Medulla oblongata (tissue), 1 donor: ENCODE results near the gene ZFYVE16.
"Not testable (repeated sequence)": the region's sequence is repeated elsewhere in the genome, so short reads cannot be mapped to it uniquely, and the experiment has no call there.

Experiments
- DNase-seq: peaks from one replicate; pipeline ENCODE4 v3.0.0-alpha.2; 2015; ENCODE audit errors: extremely low spot score

Gene ZFYVE16

GRCh38 chr5:80409367-80409966, 1.6 kb downstream of the ZFYVE16 start:
- peak; percentile 55 for DNase-seq

- no peak for DNase-seq
These were observed 3.8 kb downstream of the ZFYVE16 start for GRCh38 chr5:80411589-80412219.

GRCh38 chr5:80414113-80414512, 6.2 kb downstream of the ZFYVE16 start:
- no peak for DNase-seq

- DNase-seq, result no peak
These were observed 10.1 kb downstream of the ZFYVE16 start for GRCh38 chr5:80417973-80418372.

- not testable (repeated sequence) for DNase-seq
These were observed 16.5 kb downstream of the ZFYVE16 start for GRCh38 chr5:80424365-80424764.

- no peak for DNase-seq
These were observed 27.6 kb downstream of the ZFYVE16 start for GRCh38 chr5:80435476-80435875.

GRCh38 chr5:80437326-80437725, 29.5 kb downstream of the ZFYVE16 start:
- no peak for DNase-seq

GRCh38 chr5:80438739-80439138, 30.9 kb downstream of the ZFYVE16 start:
- DNase-seq, result no peak

GRCh38 chr5:80439213-80439612, 31.3 kb downstream of the ZFYVE16 start:
- DNase-seq, result no peak

- DNase-seq, result no peak
These were observed 34.9 kb downstream of the ZFYVE16 start for GRCh38 chr5:80442742-80443141.

- no peak for DNase-seq
These were observed 45.5 kb downstream of the ZFYVE16 start for GRCh38 chr5:80453366-80453765.

GRCh38 chr5:80463269-80463668, 55.4 kb downstream of the ZFYVE16 start:
- DNase-seq, result no peak

- DNase-seq, result no peak
These were observed 59.0 kb downstream of the ZFYVE16 start for GRCh38 chr5:80466669-80467485.

- DNase-seq, result no peak
These were observed 60.3 kb downstream of the ZFYVE16 start for GRCh38 chr5:80468131-80468530.

- DNase-seq, result not testable (repeated sequence)
These were observed 62.8 kb downstream of the ZFYVE16 start for GRCh38 chr5:80470631-80471030.

GRCh38 chr5:80474929-80475328, 67.1 kb downstream of the ZFYVE16 start:
- DNase-seq, result no peak

- DNase-seq, result no peak
These were observed 71.8 kb downstream of the ZFYVE16 start for GRCh38 chr5:80479713-80480112.

GRCh38 chr5:80480354-80480753, 72.5 kb downstream of the ZFYVE16 start:
- DNase-seq, result no peak

GRCh38 chr5:80481019-80481893, 73.4 kb downstream of the ZFYVE16 start:
- DNase-seq, result peak; percentile 47

- DNase-seq, result no peak
These were observed 74.7 kb downstream of the ZFYVE16 start for GRCh38 chr5:80482578-80482977.

GRCh38 chr5:80483636-80484232, 75.9 kb downstream of the ZFYVE16 start:
- no peak for DNase-seq

GRCh38 chr5:80487444-80487828, 79.6 kb downstream of the ZFYVE16 start:
- no peak for DNase-seq
